Spleen (tissue), 7 donors: ENCODE results near the gene BMP5.

Experiments
- POLR2A ChIP-seq, 3 donors: fragments of 450-650 bp; IDR thresholded peaks; one replicate each; pipeline ENCODE4 v1.5.1; 2017; ENCODE audit warnings: antibody characterized with exemption in 3 of 3, mild to moderate bottlenecking in 1 of 3
- POLR2AphosphoS5 ChIP-seq, 3 donors: sonication (generic); formaldehyde crosslinking; IDR thresholded peaks; one replicate each; pipeline ENCODE4 v1.5.1; 2017; ENCODE audit warnings: antibody characterized with exemption in 3 of 3
- TF ChIP-seq, protein P1 (sequence below), 11 experiments: fragments of 200-600 bp in 7 of 11; fragments of 450-650 bp in 4 of 11; sonication (generic) in 4 of 11; IDR thresholded peaks in 8 of 11; conservative IDR thresholded peaks in 3 of 11; 1 replicate in 7 of 11; 2 replicates in 4 of 11; pipeline versions ENCODE4 v1.4.0 to v1.8.0; 2016 to 2021; ENCODE audit warnings: antibody characterized with exemption in 11 of 11, inconsistent platforms in 4 of 11, mild to moderate bottlenecking in 1 of 11
- donor health status: DM: no; HTN: no; CAD: no; lungs with moderate emphysema.
- donor health status: DM: no; HTN: no; CAD: no.
- donor health status: DM: no; HTN: no; CAD: no.

GRCh38 chr6:55714831-55715230 lies 160.6 kb downstream of the BMP5 start:
- no peak for TF ChIP-seq POLR2A (IDR thresholded peaks at IDR 0.05)
- TF ChIP-seq, protein P1, sequence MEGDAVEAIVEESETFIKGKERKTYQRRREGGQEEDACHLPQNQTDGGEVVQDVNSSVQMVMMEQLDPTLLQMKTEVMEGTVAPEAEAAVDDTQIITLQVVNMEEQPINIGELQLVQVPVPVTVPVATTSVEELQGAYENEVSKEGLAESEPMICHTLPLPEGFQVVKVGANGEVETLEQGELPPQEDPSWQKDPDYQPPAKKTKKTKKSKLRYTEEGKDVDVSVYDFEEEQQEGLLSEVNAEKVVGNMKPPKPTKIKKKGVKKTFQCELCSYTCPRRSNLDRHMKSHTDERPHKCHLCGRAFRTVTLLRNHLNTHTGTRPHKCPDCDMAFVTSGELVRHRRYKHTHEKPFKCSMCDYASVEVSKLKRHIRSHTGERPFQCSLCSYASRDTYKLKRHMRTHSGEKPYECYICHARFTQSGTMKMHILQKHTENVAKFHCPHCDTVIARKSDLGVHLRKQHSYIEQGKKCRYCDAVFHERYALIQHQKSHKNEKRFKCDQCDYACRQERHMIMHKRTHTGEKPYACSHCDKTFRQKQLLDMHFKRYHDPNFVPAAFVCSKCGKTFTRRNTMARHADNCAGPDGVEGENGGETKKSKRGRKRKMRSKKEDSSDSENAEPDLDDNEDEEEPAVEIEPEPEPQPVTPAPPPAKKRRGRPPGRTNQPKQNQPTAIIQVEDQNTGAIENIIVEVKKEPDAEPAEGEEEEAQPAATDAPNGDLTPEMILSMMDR (IDR thresholded peaks at IDR 0.05 in 8 of 11, conservative IDR thresholded peaks at IDR 0.05 in 3 of 11) = no peak
- TF ChIP-seq POLR2AphosphoS5 (IDR thresholded peaks at IDR 0.05) = no peak
